GM06990 (cell line): ENCODE measurements around the gene CELF2.

Experiments
- DNase-seq: peaks from one replicate; pipeline ENCODE4 v3.0.0-alpha.2; 2011; ENCODE audit not compliant: insufficient read length; ENCODE audit errors: extremely low read depth
- H3K27me3 ChIP-seq: replicated peaks from 2 replicates; pipeline ENCODE4 v1.6.0; 2011; ENCODE audit warnings: low read length; ENCODE audit not compliant: control insufficient read depth, insufficient read depth
- H3K36me3 ChIP-seq: 2 replicates; pipeline ENCODE4 v1.5.1; 2011; ENCODE audit warnings: low read length; ENCODE audit not compliant: control insufficient read depth, insufficient read depth
- H3K4me3 ChIP-seq: replicated peaks from 2 replicates; pipeline ENCODE4 v1.5.1; 2011; ENCODE audit warnings: low read depth, mild to moderate bottlenecking, control low read depth, low read length
- CTCF ChIP-seq: IDR thresholded peaks from 2 replicates; pipeline ENCODE4 v1.5.1; 2011; ENCODE audit warnings: low read length, control low read depth, mild to moderate bottlenecking, inconsistent platforms; ENCODE audit not compliant: insufficient read depth, poor library complexity, severe bottlenecking

Gene CELF2

GRCh38 chr10:11131112-11131639 is 113.5 kb downstream of the CELF2 start:
- Histone ChIP-seq H3K36me3 (no peaks in the 10 kb centered on the region), H3K4me3 (no peak overlapping the region), H3K27me3 (no peaks in the 10 kb centered on the region)
- no peak for TF ChIP-seq CTCF
- no peak for DNase-seq

GRCh38 chr10:11134411-11134810 is 116.7 kb downstream of the CELF2 start:
- no peak for DNase-seq
- Histone ChIP-seq H3K27me3 (no peaks in the 10 kb centered on the region), H3K36me3 (no peaks in the 10 kb centered on the region), H3K4me3 (no peak overlapping the region)
- TF ChIP-seq CTCF, result no peak

DNA sequence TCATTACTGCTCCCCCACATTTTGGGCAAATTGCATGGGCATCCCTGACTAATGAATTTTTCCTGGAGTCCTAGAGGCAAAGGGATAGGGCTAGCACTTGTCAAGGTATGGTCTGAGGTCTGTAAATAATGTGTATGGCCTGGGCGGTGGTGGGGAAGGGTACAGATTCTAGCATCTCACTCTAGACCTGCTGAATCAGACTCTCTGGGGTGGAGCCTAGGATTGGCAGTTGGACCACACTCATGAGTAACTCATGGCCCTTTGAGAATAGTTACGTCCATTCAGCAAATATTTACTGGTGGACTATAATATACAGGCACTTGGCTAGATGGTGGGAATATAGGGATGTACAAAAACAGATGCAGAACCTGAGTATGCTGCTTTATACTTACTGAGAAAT is 118.0 kb downstream of the CELF2 start:
- DNase-seq, result no peak
- H3K27me3 ChIP-seq, result no peaks in the 10 kb centered on the region
- no peak overlapping the region for H3K4me3 ChIP-seq
- TF ChIP-seq CTCF, result no peak
- no peaks in the 10 kb centered on the region for H3K36me3 ChIP-seq

GRCh38 chr10:11138314-11139033 is 120.8 kb downstream of the CELF2 start:
- TF ChIP-seq CTCF, result no peak
- H3K27me3 ChIP-seq, result no peaks in the 10 kb centered on the region
- no peak for DNase-seq
- no peak overlapping the region for H3K4me3 ChIP-seq
- no peaks in the 10 kb centered on the region for H3K36me3 ChIP-seq

DNA sequence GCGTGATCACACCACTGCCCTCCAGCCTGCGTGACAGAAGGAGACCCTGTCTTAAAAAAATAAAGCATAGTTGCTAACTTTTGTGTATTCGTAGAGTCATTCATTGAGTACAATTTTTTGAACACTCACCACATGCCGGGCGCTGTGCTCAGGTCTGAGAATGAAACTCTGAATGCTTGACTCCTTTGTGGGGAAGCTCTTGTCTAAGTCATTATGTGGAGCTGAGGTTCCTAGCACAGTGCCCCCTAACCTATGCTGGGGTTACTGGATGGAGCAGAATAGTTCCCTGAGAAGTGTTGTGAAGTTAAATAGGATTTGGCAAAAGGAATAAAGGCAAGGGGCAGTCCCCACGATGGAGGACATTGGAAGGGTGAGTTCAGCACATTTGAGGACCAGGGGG is 123.3 kb downstream of the CELF2 start:
- Histone ChIP-seq H3K4me3 (no peak overlapping the region), H3K36me3 (no peaks in the 10 kb centered on the region), H3K27me3 (no peaks in the 10 kb centered on the region)
- no peak for DNase-seq
- no peak for TF ChIP-seq CTCF

DNA sequence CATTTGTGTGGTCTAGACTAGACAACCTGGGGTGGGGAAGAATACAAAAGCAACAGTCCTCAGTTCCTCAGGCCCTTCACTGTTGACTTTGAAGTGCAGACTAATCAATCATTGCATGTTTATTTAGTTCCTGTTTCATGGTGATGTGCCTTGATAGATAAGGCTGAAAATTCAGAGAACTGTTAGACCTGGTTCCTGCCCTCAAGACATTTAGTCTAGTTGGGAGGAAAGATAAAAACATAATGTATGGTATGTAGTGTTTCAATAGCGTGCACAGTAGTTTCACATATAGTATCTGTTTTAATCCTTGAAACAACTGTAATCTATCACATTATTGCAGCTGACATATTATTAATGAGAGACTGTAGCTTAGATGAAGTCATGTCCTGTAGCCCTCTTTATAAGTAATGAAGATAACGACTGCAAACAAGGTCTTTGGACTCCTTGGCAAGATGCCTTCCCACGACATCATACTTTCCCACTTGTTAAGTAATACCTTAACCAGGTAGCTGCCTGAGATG is 124.0 kb downstream of the CELF2 start:
- TF ChIP-seq CTCF, result no peak
- H3K4me3 ChIP-seq, result no peak overlapping the region
- DNase-seq, result no peak
- H3K27me3 ChIP-seq, result no peaks in the 10 kb centered on the region
- no peaks in the 10 kb centered on the region for H3K36me3 ChIP-seq
